GM19351 (cell line): Measurements from ENCODE around the gene BCAS3.
"Not testable (repeated sequence)": the region's sequence is repeated elsewhere in the genome, so short reads cannot be mapped to it uniquely, and the experiment has no call there.

ENCODE experiments used
- ATAC-seq: cut with Tn5 transposase; IDR thresholded peaks from one replicate; pipeline ENCODE4 v1.9.1; 2021; ENCODE audit warnings: mild to moderate bottlenecking, moderate library complexity; ENCODE audit not compliant: unreplicated experiment

BCAS3 gene

GRCh38 chr17:60971515-60972369, 294.1 kb downstream of the BCAS3 start:
- ATAC-seq: no peak

DNA sequence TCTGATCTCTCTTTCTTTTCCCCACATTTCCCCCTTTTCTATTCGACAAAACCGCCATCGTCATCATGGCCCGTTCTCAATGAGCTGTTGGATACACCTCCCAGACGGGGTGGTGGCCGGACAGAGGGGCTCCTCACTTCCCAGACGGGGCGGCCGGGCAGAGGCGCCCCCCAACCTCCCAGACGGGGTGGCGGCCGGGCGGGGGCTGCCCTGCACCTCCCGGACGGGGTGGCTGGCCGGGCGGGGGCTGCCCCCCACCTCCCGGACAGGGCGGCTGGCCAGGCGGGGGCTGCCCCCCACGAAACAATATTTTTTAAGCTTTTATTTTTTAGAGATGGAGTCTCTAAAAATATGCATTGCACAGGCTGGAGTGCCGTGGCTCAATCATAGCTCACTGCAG, 299.2 kb downstream of the BCAS3 start:
- not testable (repeated sequence) for ATAC-seq

DNA sequence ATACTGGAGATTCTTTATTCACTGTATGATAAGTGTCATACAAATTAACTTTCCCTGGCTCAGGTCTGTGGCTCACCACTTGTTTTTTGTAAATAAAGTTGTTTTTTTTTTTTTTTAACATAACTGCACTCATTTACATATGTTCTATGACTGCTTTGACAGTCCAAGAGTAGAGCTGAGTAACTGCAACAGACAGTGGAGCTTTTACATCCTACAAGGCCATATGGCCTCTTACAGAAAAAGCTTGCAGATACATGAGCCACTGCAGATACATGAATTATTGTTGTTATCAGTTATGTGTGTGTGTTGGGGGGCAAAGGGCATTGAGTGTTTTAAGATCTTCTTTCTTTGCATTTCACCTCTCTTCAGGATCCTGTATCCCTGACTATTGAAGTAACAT, 311.7 kb downstream of the BCAS3 start:
- no peak for ATAC-seq

- ATAC-seq: no peak
Observed at GRCh38 chr17:60989846-60990245, 312.2 kb downstream of the BCAS3 start.

GRCh38 chr17:60993497-60993896, 315.8 kb downstream of the BCAS3 start:
- ATAC-seq: no peak

DNA sequence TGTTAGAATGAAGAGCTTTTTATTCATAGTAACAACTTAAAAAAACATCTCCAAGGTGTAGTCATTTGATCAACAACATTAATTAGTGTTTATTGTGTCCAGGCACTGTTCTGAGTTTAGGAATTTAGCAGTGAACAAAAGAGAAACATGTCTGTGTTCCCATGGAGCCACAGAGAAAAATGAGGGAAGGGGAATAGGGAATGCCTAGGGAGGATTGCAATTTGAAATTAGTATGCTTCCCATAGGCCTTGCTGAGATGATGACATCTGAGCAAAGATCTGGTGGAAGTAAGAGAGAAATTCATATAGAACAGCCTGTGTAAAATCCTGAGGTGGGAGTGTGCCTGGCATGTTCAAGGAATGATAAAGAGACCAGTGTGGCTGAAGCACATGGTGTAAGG, 318.0 kb downstream of the BCAS3 start:
- ATAC-seq: no peak

DNA sequence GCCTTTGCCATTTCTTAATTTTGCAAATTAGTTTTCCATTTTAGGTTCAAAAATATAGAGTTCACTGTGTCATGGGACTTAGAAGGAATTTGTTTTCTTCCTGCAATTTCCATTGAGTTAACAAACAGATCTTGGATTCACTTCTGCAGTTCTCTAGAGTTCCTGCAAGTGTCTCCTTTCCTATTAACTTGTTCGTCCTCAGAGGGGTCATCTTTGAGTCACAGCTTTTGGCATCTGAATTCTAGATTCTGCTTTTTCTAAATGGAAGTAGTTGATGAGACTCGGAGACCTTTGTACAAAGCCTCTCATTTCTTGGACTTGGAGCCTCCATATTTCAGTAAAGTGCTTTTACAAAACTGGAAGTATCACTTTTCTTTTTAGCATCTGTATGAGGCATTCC, 323.3 kb downstream of the BCAS3 start:
- no peak for ATAC-seq

- ATAC-seq: no peak
Observed at GRCh38 chr17:61002316-61002736, 324.7 kb downstream of the BCAS3 start.

DNA sequence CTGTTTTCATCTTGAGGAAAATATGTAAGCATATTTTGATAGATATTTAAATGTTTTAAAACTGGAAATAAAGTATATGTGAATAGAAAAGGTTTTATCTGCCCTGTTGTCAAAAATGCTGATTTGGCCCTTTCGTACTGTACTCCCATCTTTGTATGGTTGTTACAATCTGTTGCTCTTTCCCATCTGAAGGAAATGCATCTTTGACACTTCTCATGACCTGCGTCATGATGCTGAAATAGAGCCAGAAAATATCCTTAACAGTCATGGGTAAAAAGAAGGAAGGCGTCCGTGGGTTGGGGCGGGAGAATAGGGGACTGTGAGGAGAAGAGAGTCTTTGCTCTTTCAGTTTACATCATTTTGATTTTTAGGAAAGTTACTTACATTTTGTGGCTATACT, 327.7 kb downstream of the BCAS3 start:
- ATAC-seq: no peak

DNA sequence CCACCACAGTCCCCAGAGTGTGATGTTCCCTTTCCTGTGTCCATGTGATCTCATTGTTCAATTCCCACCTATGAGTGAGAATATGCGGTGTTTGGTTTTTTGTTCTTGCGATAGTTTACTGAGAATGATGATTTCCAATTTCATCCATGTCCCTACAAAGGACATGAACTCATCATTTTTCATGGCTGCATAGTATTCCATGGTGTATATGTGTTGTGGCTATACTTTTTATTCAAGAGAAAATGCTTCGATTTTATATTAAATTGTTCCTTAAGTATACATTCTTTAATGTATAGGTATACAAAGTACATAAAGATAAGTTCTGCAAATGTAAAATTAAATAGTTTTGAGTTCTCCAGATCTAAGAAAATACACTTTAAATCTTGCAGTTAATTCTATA, 328.3 kb downstream of the BCAS3 start:
- not testable (repeated sequence) for ATAC-seq

DNA sequence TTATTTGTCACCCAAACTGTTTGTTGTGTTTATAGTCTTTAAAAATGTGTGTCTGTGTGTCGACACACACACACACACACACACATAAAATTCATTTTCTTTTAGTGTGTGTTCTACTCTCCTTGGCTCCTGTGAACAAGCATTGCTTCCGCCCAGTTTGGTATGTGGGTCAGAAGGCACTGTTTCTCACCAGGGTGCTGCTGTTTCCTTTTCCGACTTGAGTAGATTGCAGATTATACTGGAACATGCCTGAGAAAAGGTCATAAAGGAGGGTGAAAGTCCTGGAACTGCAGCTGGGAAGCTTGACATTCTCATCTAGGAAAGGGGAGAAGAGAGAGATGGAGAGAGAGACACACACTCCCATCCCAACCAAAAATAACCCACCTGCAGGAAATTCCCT, 330.3 kb downstream of the BCAS3 start:
- ATAC-seq: no peak

GRCh38 chr17:61009663-61010062, 332.0 kb downstream of the BCAS3 start:
- ATAC-seq: no peak

- ATAC-seq: no peak
Observed at GRCh38 chr17:61010661-61011170, 333.1 kb downstream of the BCAS3 start.

- ATAC-seq: no peak
Observed at GRCh38 chr17:61011251-61011650, 333.6 kb downstream of the BCAS3 start.

DNA sequence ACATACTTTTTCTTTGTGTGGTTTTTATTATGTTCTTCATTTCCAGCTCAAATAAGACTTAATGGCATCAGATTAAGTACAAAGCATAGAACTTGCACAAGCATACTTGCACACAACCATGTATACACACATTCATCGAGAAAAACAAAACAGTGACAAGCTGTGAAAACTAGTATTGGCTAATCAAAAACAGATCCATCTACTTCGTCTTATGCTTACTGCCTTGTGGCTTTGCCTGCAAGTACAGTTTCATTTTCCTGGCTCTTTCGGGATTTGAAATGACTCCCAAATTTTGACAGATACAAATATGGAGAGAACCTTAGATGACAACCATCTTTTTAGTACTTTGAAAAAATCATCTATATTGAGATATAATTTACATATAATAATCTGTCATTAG, 338.3 kb downstream of the BCAS3 start:
- ATAC-seq: no peak

GRCh38 chr17:61017317-61018006, 339.8 kb downstream of the BCAS3 start:
- no peak for ATAC-seq

- ATAC-seq: no peak
Observed at GRCh38 chr17:61018938-61019337, 341.3 kb downstream of the BCAS3 start.

- ATAC-seq: no peak
Observed at GRCh38 chr17:61023996-61024395, 346.3 kb downstream of the BCAS3 start.

- ATAC-seq: no peak
Observed at GRCh38 chr17:61026818-61027217, 349.2 kb downstream of the BCAS3 start.

GRCh38 chr17:61029181-61029580, 351.5 kb downstream of the BCAS3 start:
- no peak for ATAC-seq

DNA sequence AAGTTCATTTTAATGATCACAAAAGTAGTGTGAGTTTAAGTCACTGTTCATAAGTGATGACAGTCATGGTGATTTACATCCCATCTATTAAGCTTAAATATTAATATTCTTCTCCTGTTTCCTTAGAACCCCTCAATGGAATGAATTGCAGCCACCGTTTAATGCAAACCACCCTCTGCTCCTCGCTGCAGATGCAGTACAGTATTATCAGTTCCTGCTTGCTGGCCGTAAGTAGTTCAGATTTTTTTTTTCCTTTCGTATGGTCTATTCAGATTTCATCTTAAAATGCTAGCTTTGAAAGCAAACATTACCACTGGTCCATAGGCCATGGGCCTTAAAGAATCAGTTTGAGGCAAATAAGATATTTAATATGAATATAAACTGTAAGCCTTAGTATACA, 363.0 kb downstream of the BCAS3 start:
- no peak for ATAC-seq

DNA sequence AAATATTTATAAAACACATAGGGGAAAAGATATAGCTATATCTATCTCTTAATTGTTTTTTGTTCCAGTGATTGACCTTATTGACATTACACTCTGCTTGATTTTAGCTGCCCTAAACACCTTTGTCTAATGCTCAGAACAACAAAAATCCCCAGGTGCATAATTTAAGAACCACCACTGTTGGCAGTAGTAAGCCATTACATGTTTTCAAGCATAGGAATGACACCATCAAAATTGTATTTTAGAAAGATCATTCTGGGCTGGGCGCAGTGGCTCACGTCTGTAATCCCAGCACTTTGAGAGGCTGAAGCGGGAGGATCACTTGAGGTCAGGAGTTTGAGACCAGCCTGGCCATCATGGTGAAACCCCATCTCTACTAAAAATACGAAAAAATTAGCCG, 364.7 kb downstream of the BCAS3 start:
- not testable (repeated sequence) for ATAC-seq
